Hematopoietic multipotent progenitor cell treated with erythropoietin and hydrocortisone succinate and interleukin-3 and kit ligand, for 15 days (in vitro differentiated cells): ENCODE data around the gene SERTAD1.

ENCODE experiments used
- DNase-seq: peaks from one replicate; pipeline ENCODE4 v3.0.0-alpha.2; 2015; ENCODE audit warnings: low spot score

SERTAD1 gene

GRCh38 chr19:40377876-40378385 is 47.9 kb downstream of the SERTAD1 start:
- no peak for DNase-seq

- DNase-seq: no peak
Observed at GRCh38 chr19:40376286-40376862, 49.4 kb downstream of the SERTAD1 start.

GRCh38 chr19:40374084-40374483 is 51.7 kb downstream of the SERTAD1 start:
- DNase-seq: no peak

- no peak for DNase-seq
Observed at GRCh38 chr19:40371802-40372122, 54.0 kb downstream of the SERTAD1 start.
